ENCODE results near the gene PTPRS. TPM values are rescaled to one million over a fixed set of nuclear protein-coding genes. Genes with fewer than 3 reads are reported as not detected.

PTPRS gene
- total and polyA plus RNA-seq, 2 of the 8 experiments (the other 6 are each of a cell fraction or from before 2014, with no cell fraction given): 96.8 to 223 TPM

DNA sequence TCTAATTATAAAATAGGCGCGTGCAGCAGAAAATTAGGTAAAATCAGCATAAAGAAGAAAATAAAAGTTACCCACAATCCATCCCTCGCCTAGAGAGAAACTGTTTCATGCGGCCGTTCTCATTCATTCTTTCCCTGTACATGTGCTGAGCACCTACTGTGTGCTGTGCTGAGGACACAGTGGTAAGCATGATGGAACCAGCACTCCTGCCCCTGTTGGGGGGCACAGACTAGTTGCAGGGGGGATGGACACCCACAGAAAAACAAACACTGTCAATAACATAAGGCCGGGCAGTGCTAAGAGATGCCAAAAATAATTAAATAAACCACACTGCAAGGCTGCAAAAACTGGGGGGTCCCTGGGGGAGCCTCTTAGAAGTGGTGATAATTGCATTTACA lies 43.3 kb downstream of the PTPRS start:
- Histone ChIP-seq H2BK5ac (ENCODE audit: low read depth, low read length) (no peak overlapping the region), H4K20me1 (replicated peaks in 1 of 2; ENCODE audit: control insufficient read depth in 1 of 2, insufficient read depth in 2 of 2, low read length in 2 of 2) (peaks cover 21 to 40% of the 10 kb centered on the region in 2 experiments), H2BK12ac (ENCODE audit: low read depth, low read length) (no peak overlapping the region), H3K4me2 (ENCODE audit: insufficient read depth in 1 of 2, low read depth in 2 of 2, low read length in 2 of 2) (no peak overlapping the region), H3K79me2 (ENCODE audit: control insufficient read depth in 1 of 2, insufficient read depth in 2 of 2, low read length in 2 of 2) (peaks cover 0 to 49% of the 10 kb centered on the region in 2 experiments; a peak in 2 of 4 replicates), H4K8ac (ENCODE audit: extremely low read depth, insufficient read depth, low read length) (no peak overlapping the region), H4K91ac (replicated peaks; ENCODE audit: insufficient read length, low read length) (no peak overlapping the region), H3K14ac (ENCODE audit: insufficient read length) (no peak overlapping the region), H3K36me3 (ENCODE audit: control insufficient read depth in 2 of 4, insufficient read depth in 4 of 4, low read length in 3 of 4) (no peaks in the 10 kb centered on the region), H3K23ac (ENCODE audit: insufficient read length) (no peak overlapping the region), H2BK15ac (ENCODE audit: low read length) (no peak overlapping the region), H2BK120ac (replicated peaks; ENCODE audit: low read depth, low read length) (no peak overlapping the region), H4K5ac (ENCODE audit: insufficient read length, low read depth, low read length) (no peak overlapping the region), H3K56ac (replicated peaks; ENCODE audit: insufficient read length, low read depth, low read length) (no peak overlapping the region), H3K23me2 (ENCODE audit: low read depth, low read length) (peaks cover 12% of the 10 kb centered on the region; the same call in 1 of the 2 replicates), H3K18ac (ENCODE audit: extremely low read depth, low read length) (no peak overlapping the region), H2BK20ac (ENCODE audit: low read length) (no peak overlapping the region), H3K27me3 (replicated peaks in 1 of 4; ENCODE audit: control insufficient read depth in 3 of 4, extremely low read depth in 1 of 4, insufficient read depth in 3 of 4, low read length in 3 of 4) (no peaks in the 10 kb centered on the region), H3K4me1 (replicated peaks in 1 of 4; ENCODE audit: control insufficient read depth in 3 of 4, insufficient read depth in 4 of 4, low read length in 3 of 4) (peaks cover 0 to 16% (median 12%) of the 10 kb centered on the region in 4 experiments; a peak in 6 of 7 replicates), H3K27ac (ENCODE audit: low read depth, low read length) (no peak overlapping the region), H2AK5ac (ENCODE audit: low read depth, low read length) (no peak overlapping the region), H3K9ac (replicated peaks in 1 of 4; ENCODE audit: extremely low read depth in 1 of 4, low read depth in 3 of 4, low read length in 3 of 4) (no peak overlapping the region), H3K79me1 (ENCODE audit: low read depth, low read length) (peaks cover 13% of the 10 kb centered on the region), H3K9me3 (ENCODE audit: insufficient read depth in 2 of 2, low read depth in 1 of 2, low read length in 1 of 2) (no peaks in the 10 kb centered on the region), H2AFZ (ENCODE audit: low read length) (no peak overlapping the region), H3K4me3 (ENCODE audit: extremely low read depth in 1 of 4, insufficient read depth in 2 of 4, low read depth in 3 of 4, low read length in 4 of 4) (no peak overlapping the region), H3K4ac (replicated peaks; ENCODE audit: insufficient read length, low read depth, low read length) (no peak overlapping the region)
- FAIRE-seq (no peak), DNase-seq (ENCODE audit: low read depth in 1 of 2, low spot score in 2 of 2) (no peak)
- CTCF ChIA-PET (ENCODE audit: partially characterized antibody): no interaction called here
- POLR2A ChIA-PET (ENCODE audit: partially characterized antibody): no interaction called here
- TF ChIP-seq RNF2 (IDR thresholded peaks at IDR 0.05; ENCODE audit: borderline replicate concordance, low read depth, low read length, missing control alignments, poor library complexity, severe bottlenecking) (no peak), BRCA1 (IDR thresholded peaks at IDR 0.05; ENCODE audit: low read depth, low read length) (no peak), CEBPB (IDR thresholded peaks at IDR 0.05; ENCODE audit: low read depth, low read length) (no peak), BACH1 (IDR thresholded peaks at IDR 0.05; ENCODE audit: low read length) (no peak), EGR1 (IDR thresholded peaks at IDR 0.05; ENCODE audit: borderline replicate concordance, low read depth, low read length) (no peak), POLR2AphosphoS5 (IDR thresholded peaks at IDR 0.05; ENCODE audit: low read depth, low read length) (no peak), RBBP5 (IDR thresholded peaks at IDR 0.05; ENCODE audit: borderline replicate concordance, low read depth, low read length) (no peak), POU5F1 (IDR thresholded peaks at IDR 0.05; ENCODE audit: low read depth, low read length) (no peak)
- 91% methylated on average over 6 of the region's 6 CpGs; no CpG with 5 or more reads in 1 of the 2 experiments for WGBS, 2 experiments (ENCODE audit: extremely low coverage in 1 of 2, insufficient coverage in 1 of 2, insufficient read length in 1 of 2, insufficient replicate concordance in 2 of 2, low coverage in 1 of 2, low lambda C conversion rate in 2 of 2, missing lambda C conversion rate in 1 of 2)

Measured in H1 (cell line).